T-helper 17 cell (primary cell): ENCODE data around the gene CCDC60. TPM values are rescaled to one million over a fixed set of nuclear protein-coding genes. Genes with fewer than 3 reads are reported as not detected.

ENCODE experiments used
- ATAC-seq: fragments of 150-1000 bp; cut with Tn5 transposase; 2 replicates; pipeline ENCODE4 v1.10.0; 2021; ENCODE audit warnings: mild to moderate bottlenecking, moderate library complexity
- DNase-seq, 3 donors: peaks; one replicate each; pipeline versions ENCODE4 v3.0.0 to v3.0.0-alpha.2; 2020 to 2021
- H3K9me3 ChIP-seq: one replicate; pipeline ENCODE4 v1.7.0; 2013; ENCODE audit warnings: low read length, mild to moderate bottlenecking; ENCODE audit not compliant: control insufficient read depth, poor library complexity, severe bottlenecking
- H3K27ac Mint-ChIP-seq: one replicate; pipeline ENCODE4 v1.8.0; 2022; ENCODE audit warnings: mild to moderate bottlenecking, moderate library complexity, mixed read lengths
- H3K27me3 Mint-ChIP-seq: one replicate; pipeline ENCODE4 v1.8.0; 2022; ENCODE audit warnings: mixed read lengths
- H3K36me3 Mint-ChIP-seq: one replicate; pipeline ENCODE4 v1.8.0; 2022; ENCODE audit warnings: low read depth, mixed read lengths
- H3K4me1 Mint-ChIP-seq: one replicate; pipeline ENCODE4 v1.8.0; 2022; ENCODE audit warnings: mild to moderate bottlenecking, mixed read lengths
- H3K4me3 Mint-ChIP-seq: one replicate; pipeline ENCODE4 v1.8.0; 2022; ENCODE audit warnings: mild to moderate bottlenecking, moderate library complexity, mixed read lengths
- total RNA-seq, 4 donors: library from RNA in 2 of 4; stranded (reverse) in 2 of 4; gene quantifications; one replicate each; pipeline ENCODE4 v1.2.3 and lab custom pipeline; 2022 to 2026

The CCDC60 gene
- total RNA-seq, 2 donors from 2014 or later, result not detected

DNA sequence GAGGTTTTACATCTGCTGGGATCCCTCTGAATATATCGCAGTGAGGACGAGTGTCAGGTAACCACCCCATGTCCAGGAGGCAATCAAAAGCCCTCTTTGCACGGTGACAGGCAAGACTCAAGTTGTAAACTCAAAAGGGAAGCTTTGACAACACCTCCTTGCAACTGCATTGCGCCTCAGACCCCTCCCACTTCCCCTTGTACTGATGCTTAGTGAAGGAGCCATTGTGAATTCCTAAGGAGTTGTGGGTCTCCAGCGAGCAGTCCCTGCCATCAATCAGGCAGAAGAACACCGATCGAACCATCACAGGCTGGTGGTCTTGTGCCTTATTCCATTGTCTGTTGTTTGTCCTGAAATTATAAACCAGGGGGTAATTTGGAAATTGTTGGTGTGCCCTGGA, 112.6 kb downstream of the CCDC60 start:
- Mint-ChIP-seq H3K4me3 (no peak overlapping the region), H3K4me1 (peaks cover 4% of the 10 kb centered on the region), H3K27me3 (peaks cover 46% of the 10 kb centered on the region), H3K27ac (no peak overlapping the region), H3K36me3 (no peaks in the 10 kb centered on the region)
- H3K9me3 ChIP-seq, result no peaks in the 10 kb centered on the region
- DNase-seq, result no peak
- no peak for ATAC-seq

DNA sequence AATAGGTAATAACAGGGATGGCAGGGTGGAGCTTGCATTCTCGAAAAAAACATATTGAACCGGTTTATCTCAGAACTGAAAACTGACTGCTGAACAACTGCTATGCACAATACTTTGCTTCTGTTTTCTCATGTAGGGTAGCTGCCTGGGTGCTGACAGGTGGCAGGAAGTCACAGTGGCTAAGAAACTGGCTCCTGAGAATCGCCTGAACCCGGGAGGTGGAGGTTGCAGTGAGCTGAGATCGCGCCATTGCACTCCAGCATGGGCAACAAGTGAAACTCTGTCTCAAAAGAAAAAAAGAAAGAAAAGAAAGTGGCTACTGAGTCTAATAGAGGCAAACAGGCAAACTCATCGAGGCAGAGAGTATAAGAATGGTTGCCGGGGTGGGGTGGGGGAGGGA, 113.1 kb downstream of the CCDC60 start:
- ATAC-seq (no peak), DNase-seq (no peak)
- Mint-ChIP-seq H3K27ac (no peak overlapping the region), H3K4me1 (peaks cover 4% of the 10 kb centered on the region), H3K27me3 (peaks cover 46% of the 10 kb centered on the region), H3K4me3 (no peak overlapping the region), H3K36me3 (no peaks in the 10 kb centered on the region)
- H3K9me3 ChIP-seq, result no peaks in the 10 kb centered on the region

DNA sequence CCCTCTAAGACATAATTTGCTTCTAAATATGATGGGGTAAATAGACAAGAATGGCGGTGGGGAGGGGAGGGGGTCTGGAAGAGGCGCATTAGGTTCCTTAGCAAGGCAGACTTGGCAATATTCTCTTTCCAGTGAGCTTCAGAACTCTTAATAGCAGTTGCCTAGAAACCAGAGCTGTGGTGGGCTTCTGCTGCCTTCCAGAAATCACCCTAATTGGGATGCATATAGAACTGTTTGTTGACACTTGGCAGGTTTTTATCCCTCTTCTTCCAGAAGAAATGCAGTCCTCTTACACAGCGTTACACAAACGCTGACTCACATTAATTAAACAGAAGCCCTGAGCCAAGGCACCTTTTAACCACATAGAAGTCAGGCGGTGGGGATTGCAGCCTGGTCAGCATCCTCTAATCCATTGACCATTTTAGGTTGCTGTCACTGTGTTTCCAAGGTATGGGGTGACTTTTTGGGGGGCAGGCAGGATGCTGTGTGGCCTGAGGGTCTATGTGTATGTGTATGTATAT, 114.1 kb downstream of the CCDC60 start:
- DNase-seq (no peak), ATAC-seq (no peak)
- H3K4me3 Mint-ChIP-seq, result no peak overlapping the region
- peaks cover 3% of the 10 kb centered on the region for H3K4me1 Mint-ChIP-seq
- H3K27me3 Mint-ChIP-seq, result peaks cover 43% of the 10 kb centered on the region
- no peak overlapping the region for H3K27ac Mint-ChIP-seq
- no peaks in the 10 kb centered on the region for H3K36me3 Mint-ChIP-seq
- no peaks in the 10 kb centered on the region for H3K9me3 ChIP-seq

DNA sequence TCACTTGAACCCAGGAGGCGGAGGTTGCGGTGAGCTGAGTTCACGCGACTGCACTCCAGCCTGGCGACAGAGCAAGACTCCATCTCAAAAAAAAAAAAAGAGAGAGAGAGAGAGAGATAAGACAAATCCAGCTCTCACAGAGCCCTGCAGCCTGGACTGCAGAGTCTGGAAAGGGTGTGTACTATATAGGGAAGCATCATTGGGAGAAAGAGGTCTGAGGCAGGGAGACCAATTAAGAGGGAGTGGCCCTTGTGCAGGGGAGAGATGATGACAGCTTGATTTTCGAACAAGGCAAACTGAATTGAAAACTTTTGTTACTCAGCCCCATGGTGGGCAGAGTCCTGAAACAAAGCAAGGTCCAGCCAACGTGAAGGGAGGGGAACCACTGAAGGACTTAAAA, 116.2 kb downstream of the CCDC60 start:
- no peak for ATAC-seq
- DNase-seq, result no peak
- H3K9me3 ChIP-seq, result no peaks in the 10 kb centered on the region
- H3K36me3 Mint-ChIP-seq, result no peaks in the 10 kb centered on the region
- no peaks in the 10 kb centered on the region for H3K4me1 Mint-ChIP-seq
- H3K4me3 Mint-ChIP-seq, result no peak overlapping the region
- H3K27me3 Mint-ChIP-seq, result peaks cover 35% of the 10 kb centered on the region
- no peak overlapping the region for H3K27ac Mint-ChIP-seq

DNA sequence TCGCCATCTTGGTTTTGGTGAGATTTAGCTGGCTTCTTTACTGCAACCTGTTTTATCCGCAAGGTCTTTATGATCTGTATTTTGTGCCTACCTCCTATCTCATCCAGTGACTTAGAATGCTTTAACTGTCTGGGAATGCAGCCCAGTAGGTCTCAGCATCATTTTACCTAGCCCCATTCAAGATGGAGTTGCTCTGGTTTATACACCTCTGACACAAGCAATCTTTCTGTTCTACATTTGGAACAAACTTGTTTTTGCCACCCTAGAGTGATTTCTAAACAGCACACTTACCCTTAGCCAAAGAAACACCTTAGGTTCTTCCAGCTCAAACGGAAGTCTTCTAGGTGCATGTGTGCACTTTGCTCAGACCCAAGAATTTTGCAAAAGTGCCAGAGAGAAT, 122.3 kb downstream of the CCDC60 start:
- no peaks in the 10 kb centered on the region for H3K4me1 Mint-ChIP-seq
- no peak overlapping the region for H3K4me3 Mint-ChIP-seq
- ATAC-seq (no peak), DNase-seq (no peak)
- H3K27me3 Mint-ChIP-seq, result peaks cover 4% of the 10 kb centered on the region
- H3K36me3 Mint-ChIP-seq, result no peaks in the 10 kb centered on the region
- H3K27ac Mint-ChIP-seq, result no peak overlapping the region
- no peaks in the 10 kb centered on the region for H3K9me3 ChIP-seq

DNA sequence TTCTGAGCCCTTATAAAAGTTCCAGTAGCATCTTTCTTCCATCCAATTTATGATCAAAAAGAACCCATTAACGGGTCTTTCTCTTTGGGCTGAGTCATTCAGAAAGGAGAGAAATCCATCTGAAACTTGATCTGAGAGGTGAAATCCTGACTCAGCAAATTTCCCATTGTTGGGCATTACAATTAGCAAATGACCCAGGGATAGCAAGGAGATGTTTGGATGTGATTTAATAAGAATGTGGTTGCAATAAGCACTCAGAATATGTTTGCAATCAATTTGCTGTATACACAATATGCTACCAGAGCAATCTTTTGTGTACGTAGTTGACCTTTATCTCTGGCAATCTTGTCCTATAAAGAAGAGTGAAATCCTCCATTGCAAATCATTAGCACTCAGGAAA, 122.7 kb downstream of the CCDC60 start:
- Mint-ChIP-seq H3K4me3 (no peak overlapping the region), H3K27me3 (peaks cover 8% of the 10 kb centered on the region), H3K36me3 (no peaks in the 10 kb centered on the region), H3K4me1 (no peaks in the 10 kb centered on the region), H3K27ac (no peak overlapping the region)
- ATAC-seq (no peak), DNase-seq (no peak)
- no peaks in the 10 kb centered on the region for H3K9me3 ChIP-seq

DNA sequence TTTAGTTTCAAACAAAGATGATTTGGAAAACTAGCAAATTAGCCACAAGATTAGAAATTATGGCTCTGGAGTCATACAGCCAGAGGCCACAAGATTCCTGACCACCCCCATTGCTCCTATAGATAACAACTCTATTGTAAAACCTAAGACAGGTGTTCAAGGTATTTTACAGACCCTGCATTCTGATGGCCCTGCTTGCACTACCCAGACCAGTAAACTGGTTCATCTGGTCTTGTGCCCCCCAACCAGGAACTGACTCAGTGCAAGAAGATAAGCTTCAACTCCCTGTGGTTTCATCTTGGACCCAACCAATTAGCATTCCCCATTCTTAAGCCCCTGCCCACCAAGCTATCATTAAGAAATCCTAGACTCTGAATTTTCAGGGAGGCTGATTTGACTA, 125.0 kb downstream of the CCDC60 start:
- no peaks in the 10 kb centered on the region for H3K36me3 Mint-ChIP-seq

DNA sequence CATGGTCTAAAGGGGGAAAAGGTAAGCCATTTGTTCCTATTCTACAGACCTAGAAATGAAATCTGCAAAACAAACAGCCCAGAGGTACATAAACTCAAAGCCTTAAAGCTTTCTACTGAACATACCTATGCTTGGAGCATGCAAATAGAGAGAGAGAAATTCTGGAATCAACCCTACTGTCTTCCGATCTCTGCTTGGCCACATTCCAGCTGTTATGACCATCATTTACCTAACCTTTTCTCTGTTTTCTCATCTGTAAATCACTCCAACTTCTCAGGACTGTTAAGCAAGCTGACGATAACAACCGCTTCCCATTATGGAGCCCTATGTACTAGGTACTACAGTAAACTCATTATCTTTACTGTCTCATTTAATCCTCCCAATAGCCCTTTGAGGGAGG, 126.3 kb downstream of the CCDC60 start:
- no peaks in the 10 kb centered on the region for H3K36me3 Mint-ChIP-seq
- H3K27me3 Mint-ChIP-seq, result peaks cover 24% of the 10 kb centered on the region
- no peaks in the 10 kb centered on the region for H3K4me1 Mint-ChIP-seq

More for the DNA sequence above, 125.0 kb downstream of the CCDC60 start:
- Mint-ChIP-seq H3K4me3 (no peak overlapping the region), H3K27me3 (peaks cover 20% of the 10 kb centered on the region), H3K4me1 (no peaks in the 10 kb centered on the region), H3K27ac (no peak overlapping the region)
- ATAC-seq, result no peak
- DNase-seq, result no peak
- no peaks in the 10 kb centered on the region for H3K9me3 ChIP-seq

DNA sequence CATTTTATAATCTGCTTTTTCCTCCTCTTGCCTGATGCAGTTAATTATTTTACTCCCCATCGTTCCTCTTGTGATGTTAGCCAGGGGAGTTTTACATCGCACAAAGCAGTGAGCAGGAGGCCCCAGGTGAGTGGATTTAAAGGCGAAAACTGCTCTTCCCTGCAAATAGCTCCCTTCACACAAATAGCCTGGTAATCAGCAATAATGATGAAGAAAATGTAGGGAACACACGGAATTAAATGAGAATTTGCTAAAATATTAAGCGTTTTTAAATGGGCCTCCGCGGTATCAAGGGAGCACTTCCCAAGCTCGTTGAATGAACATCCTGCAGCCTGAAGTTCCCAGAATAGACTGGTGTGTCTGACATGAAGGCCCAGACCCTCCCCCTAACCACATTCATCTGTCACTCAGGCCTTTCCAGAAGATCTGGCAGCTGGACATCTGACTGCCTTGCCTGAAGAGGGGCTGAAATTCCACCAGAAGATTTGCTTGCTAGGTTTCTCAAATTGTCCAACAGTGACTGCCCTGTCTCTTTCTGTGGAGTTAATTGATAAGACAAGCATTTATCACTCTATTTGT, 127.2 kb downstream of the CCDC60 start:
- no peak for ATAC-seq
- H3K27ac Mint-ChIP-seq, result no peak overlapping the region

More for the DNA sequence above, 126.3 kb downstream of the CCDC60 start:
- no peak for ATAC-seq
- no peaks in the 10 kb centered on the region for H3K9me3 ChIP-seq
- H3K4me3 Mint-ChIP-seq, result no peak overlapping the region
- no peak overlapping the region for H3K27ac Mint-ChIP-seq
- DNase-seq, result no peak

DNA sequence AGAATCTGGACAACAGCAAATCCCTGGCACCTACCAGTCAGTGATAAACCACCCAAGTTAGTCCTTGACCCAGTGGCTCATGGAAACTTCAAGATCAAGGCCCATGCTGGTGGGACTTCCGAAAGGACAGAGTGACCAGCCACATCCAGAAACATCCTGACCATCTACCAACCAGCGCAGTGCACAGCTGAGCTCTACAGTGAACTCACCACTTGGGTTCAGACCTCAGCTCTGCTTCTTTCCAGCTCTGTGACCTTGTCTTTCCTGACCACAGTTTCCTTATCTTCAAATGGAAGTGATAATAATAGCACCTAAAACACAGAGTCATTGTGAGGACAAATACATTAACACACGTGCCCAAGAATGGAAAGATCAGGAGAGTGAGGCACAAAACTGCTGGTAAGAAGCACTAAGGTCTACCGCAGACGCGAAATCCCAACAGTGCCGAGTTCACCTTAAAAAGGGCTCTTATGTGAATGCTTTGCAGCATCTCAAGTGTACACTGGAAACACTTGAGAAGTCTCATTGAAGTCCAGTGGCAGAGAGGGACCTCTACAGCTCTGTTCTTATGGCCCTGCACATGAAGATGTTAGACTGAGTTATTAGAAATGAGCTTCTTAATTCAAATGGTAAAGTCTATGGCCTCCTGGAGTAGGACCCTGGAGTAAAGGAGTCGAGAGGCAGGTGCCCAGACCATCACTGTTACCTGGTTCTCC, 128.8 kb downstream of the CCDC60 start:
- Mint-ChIP-seq H3K4me3 (no peak overlapping the region), H3K36me3 (no peaks in the 10 kb centered on the region), H3K4me1 (no peaks in the 10 kb centered on the region), H3K27ac (no peak overlapping the region), H3K27me3 (peaks cover 33% of the 10 kb centered on the region)
- ATAC-seq (no peak), DNase-seq (no peak)
- no peaks in the 10 kb centered on the region for H3K9me3 ChIP-seq

More for the DNA sequence above, 127.2 kb downstream of the CCDC60 start:
- H3K36me3 Mint-ChIP-seq, result no peaks in the 10 kb centered on the region
- no peak for DNase-seq
- H3K27me3 Mint-ChIP-seq, result peaks cover 33% of the 10 kb centered on the region
- H3K4me1 Mint-ChIP-seq, result no peaks in the 10 kb centered on the region
- H3K9me3 ChIP-seq, result no peaks in the 10 kb centered on the region
- H3K4me3 Mint-ChIP-seq, result no peak overlapping the region

DNA sequence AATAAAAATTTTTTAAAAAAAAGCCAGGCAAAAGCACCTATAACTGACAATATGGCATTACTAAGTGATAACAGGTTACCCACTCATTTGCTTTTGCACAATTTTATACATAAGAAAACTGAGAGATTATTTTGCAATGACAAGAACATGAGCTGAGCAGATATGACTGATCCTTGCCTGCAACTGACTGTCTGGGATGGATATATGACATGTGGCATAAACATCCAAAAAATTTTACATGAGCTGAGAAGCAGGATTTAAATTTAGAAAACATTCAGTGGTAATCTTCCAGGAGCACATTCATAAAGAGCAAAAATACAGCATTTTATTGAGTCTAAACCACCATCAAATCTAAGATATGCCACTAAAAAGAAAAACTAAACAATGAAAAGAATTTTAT, 133.8 kb downstream of the CCDC60 start:
- Mint-ChIP-seq H3K4me3 (no peak overlapping the region), H3K27ac (no peak overlapping the region), H3K27me3 (peaks cover 29% of the 10 kb centered on the region), H3K4me1 (no peaks in the 10 kb centered on the region), H3K36me3 (no peaks in the 10 kb centered on the region)
- ATAC-seq, result no peak
- DNase-seq, result no peak
- H3K9me3 ChIP-seq, result no peaks in the 10 kb centered on the region

DNA sequence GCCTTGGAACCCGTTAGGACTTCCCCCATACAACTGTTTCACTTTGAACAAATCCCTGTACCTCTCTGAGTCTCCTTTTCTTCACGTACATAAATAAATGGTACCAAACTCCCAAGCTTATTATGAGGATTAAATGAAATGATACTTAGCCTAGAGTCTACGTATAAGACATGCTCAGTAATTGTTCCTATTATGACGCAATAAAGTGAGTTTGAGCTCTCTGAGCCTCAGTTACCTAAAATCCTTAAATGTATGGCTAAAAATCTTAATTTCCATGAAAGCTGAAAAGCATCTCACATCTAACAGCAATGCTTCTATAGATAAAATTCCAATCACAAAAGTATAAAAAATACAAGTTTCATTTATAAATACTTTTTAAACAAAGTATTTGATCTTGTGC, 141.1 kb downstream of the CCDC60 start:
- Mint-ChIP-seq H3K4me1 (no peaks in the 10 kb centered on the region), H3K27me3 (no peaks in the 10 kb centered on the region), H3K36me3 (no peaks in the 10 kb centered on the region)

DNA sequence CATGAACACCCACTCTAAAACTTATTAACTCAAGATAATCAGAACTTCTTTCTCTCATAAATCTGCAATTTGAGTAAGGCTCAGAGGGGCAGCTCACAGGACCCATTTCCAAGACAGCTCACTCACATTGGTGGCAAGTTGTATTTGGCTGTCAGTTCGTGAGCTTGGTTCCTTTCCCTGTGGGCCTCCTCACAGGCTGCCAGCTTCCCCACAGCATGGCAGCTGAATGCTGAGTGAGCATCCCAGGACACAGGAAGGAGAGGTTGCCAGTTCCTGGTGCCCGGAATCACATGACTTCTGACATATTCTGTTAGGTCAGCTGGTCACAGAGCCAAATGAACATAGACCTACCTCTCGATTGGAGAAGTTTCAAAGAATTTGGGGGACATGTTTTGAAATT, 142.4 kb downstream of the CCDC60 start:
- H3K9me3 ChIP-seq, result no peaks in the 10 kb centered on the region
- Mint-ChIP-seq H3K4me3 (no peak overlapping the region), H3K27ac (no peak overlapping the region), H3K27me3 (no peaks in the 10 kb centered on the region), H3K4me1 (no peaks in the 10 kb centered on the region), H3K36me3 (no peaks in the 10 kb centered on the region)
- no peak for DNase-seq
- ATAC-seq, result no peak

More for the DNA sequence above, 141.1 kb downstream of the CCDC60 start:
- H3K9me3 ChIP-seq, result no peaks in the 10 kb centered on the region
- ATAC-seq, result no peak
- H3K4me3 Mint-ChIP-seq, result no peak overlapping the region
- no peak for DNase-seq
- no peak overlapping the region for H3K27ac Mint-ChIP-seq

DNA sequence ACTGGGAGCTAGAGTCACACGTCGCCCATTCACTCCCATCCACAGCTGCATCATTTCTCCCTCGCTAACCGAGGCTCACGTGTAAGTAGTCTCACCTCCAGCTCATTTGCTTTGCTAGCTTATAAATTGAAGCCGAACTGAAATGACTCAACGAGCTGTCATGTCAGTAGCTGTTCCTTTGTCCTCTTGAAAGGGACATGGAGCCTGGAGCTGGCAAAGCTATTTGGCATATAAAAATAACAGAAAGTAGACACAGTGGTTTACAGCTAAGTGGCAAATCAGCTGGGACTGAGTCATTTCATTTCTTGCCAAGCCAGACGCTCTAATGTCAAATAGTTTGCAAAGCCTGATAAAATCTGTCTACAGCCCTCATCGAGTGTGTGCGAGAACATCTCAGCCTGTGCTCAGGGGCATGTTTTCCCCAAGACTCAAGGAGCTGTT, 144.6 kb downstream of the CCDC60 start:
- no peak overlapping the region for H3K4me3 Mint-ChIP-seq
- DNase-seq (no peak), ATAC-seq (no peak)
- H3K27ac Mint-ChIP-seq, result no peak overlapping the region
- H3K27me3 Mint-ChIP-seq, result no peaks in the 10 kb centered on the region
- H3K9me3 ChIP-seq, result no peaks in the 10 kb centered on the region
- H3K4me1 Mint-ChIP-seq, result no peaks in the 10 kb centered on the region
- H3K36me3 Mint-ChIP-seq, result no peaks in the 10 kb centered on the region
